HepG2 (cell line): ENCODE results near the gene DCHS2. TPM values are rescaled to one million over a fixed set of nuclear protein-coding genes. Genes with fewer than 3 reads are reported as not detected.

Experiments used
- ATAC-seq: fragments of 200-7000 bp; cut with Tn5 transposase; 3 replicates; pipeline ENCODE4 v1.9.1; 2020; ENCODE audit warnings: mild to moderate bottlenecking, moderate library complexity
- BruUV-seq: library from RNA; stranded (reverse); fragments of 400-500 nt; replicated peaks from 2 replicates; lab custom pipeline; 2021; lab: Mats Ljungman, UMichigan
- CTCF ChIA-PET: fragments of 300-600 bp; formaldehyde crosslinking; extraction: SDS; loops from one replicate; lab custom pipeline; 2021; ENCODE audit warnings: low total read pairs, inconsistent platforms, low intra/inter-chr PET ratio; lab: Yijun Ruan, JAX
- POLR2A ChIA-PET: fragments of 350-600 bp; sonication (Branson Sonifier 250); formaldehyde crosslinking; loops from one replicate; lab custom pipeline; 2020; ENCODE audit warnings: antibody characterized with exemption, inconsistent platforms; lab: Yijun Ruan, JAX
- DNase-seq: peaks from one replicate; pipeline ENCODE4 v3.0.0-alpha.2; 2015; ENCODE audit warnings: low spot score
- FAIRE-seq: peaks from 3 replicates; lab custom pipeline; 2011; peaks lifted over from hg19 to GRCh38; lab: Jason Lieb, UNC
- H2AFZ ChIP-seq: one replicate; pipeline ENCODE4 v1.6.1; 2011; ENCODE audit warnings: low read length, inconsistent platforms
- H3K27ac ChIP-seq: fragments of 300-600 bp; 3 replicates; pipeline ENCODE4 v1.8.0; 2011; ENCODE audit warnings: mixed run types, mild to moderate bottlenecking, mixed read lengths, low read length, inconsistent platforms; ENCODE audit not compliant: insufficient read depth; ENCODE audit errors: extremely low read length
- H3K27me3 ChIP-seq, 2 experiments: fragments of 200-600 bp in 1 of 2; 2 replicates in 1 of 2; 3 replicates in 1 of 2; pipeline versions ENCODE4 v1.6.0 to v1.8.0; 2011; ENCODE audit warnings: low read length in 2 of 2, mild to moderate bottlenecking in 2 of 2, moderate library complexity in 2 of 2, inconsistent platforms in 1 of 2; ENCODE audit not compliant: insufficient read depth in 2 of 2, control insufficient read depth in 1 of 2
- H3K36me3 ChIP-seq, 2 experiments: fragments of 200-600 bp in 1 of 2; replicated peaks in 1 of 2; 2 replicates in 1 of 2; 3 replicates in 1 of 2; pipeline versions ENCODE4 v1.5.1 to v1.8.0; 2011; ENCODE audit warnings: low read length in 2 of 2, inconsistent platforms in 1 of 2; ENCODE audit not compliant: insufficient read depth in 2 of 2, control insufficient read depth in 1 of 2
- H3K4me1 ChIP-seq: 2 replicates; pipeline ENCODE4 v1.5.1; 2012; ENCODE audit warnings: low read length, inconsistent platforms; ENCODE audit not compliant: insufficient read depth
- H3K4me2 ChIP-seq: 2 replicates; pipeline ENCODE4 v1.6.0; 2011; ENCODE audit warnings: low read depth, low read length, inconsistent platforms
- H3K4me3 ChIP-seq, 3 experiments: fragments of 200-600 bp in 1 of 3; sonication (generic), shearing (Covaris generic) in 1 of 3; replicated peaks in 1 of 3; 2 replicates each; pipeline ENCODE4 v1.5.1; 2011 to 2016; ENCODE audit warnings: low read length in 3 of 3, inconsistent platforms in 2 of 3, low read depth in 2 of 3, mild to moderate bottlenecking in 2 of 3, control low read depth in 1 of 3, mixed read lengths in 1 of 3; ENCODE audit not compliant: insufficient read depth in 1 of 3
- H3K79me2 ChIP-seq: one replicate; pipeline ENCODE4 v1.6.1; 2011; ENCODE audit warnings: low read length, inconsistent platforms; ENCODE audit not compliant: insufficient read depth
- H3K9ac ChIP-seq: 2 replicates; pipeline ENCODE4 v1.6.0; 2011; ENCODE audit warnings: mild to moderate bottlenecking, low read depth, low read length, inconsistent platforms; ENCODE audit not compliant: insufficient read depth
- H3K9me3 ChIP-seq: 2 replicates; pipeline ENCODE4 v1.5.1; 2012; ENCODE audit warnings: mild to moderate bottlenecking, low read length
- H4K20me1 ChIP-seq: 2 replicates; pipeline ENCODE4 v1.6.0; 2011; ENCODE audit warnings: inconsistent platforms, mild to moderate bottlenecking, low read length, moderate library complexity; ENCODE audit not compliant: insufficient read depth
- ARID2 ChIP-seq: sonication (generic); formaldehyde crosslinking; IDR thresholded peaks from 2 replicates; pipeline ENCODE4 v1.8.1; 2022; ENCODE audit warnings: mild to moderate bottlenecking, missing genetic modification reagents, borderline replicate concordance
- EP300 ChIP-seq, 3 experiments: sonication (generic) in 1 of 3; formaldehyde crosslinking in 1 of 3; IDR thresholded peaks; 2 replicates each; pipeline versions ENCODE4 v1.5.1 to v1.6.1; 2011 to 2020; ENCODE audit warnings: low read depth in 2 of 3, low read length in 2 of 3, borderline replicate concordance in 1 of 3, improper control_type of control experiment in 1 of 3, mild to moderate bottlenecking in 1 of 3, missing genetic modification reagents in 1 of 3, moderate library complexity in 1 of 3
- HNRNPH1 ChIP-seq: fragments of 200-400 bp; formaldehyde crosslinking; optimal IDR thresholded peaks from 2 replicates; pipeline ENCODE3; 2017; ENCODE audit warnings: mild to moderate bottlenecking, low read depth, low read length
- MTA1 ChIP-seq: sonication (generic); formaldehyde crosslinking; IDR thresholded peaks from 2 replicates; pipeline ENCODE4 v1.4.0; 2020; ENCODE audit warnings: missing genetic modification reagents, mild to moderate bottlenecking, borderline replicate concordance
- NKX3-1 ChIP-seq: sonication (generic); formaldehyde crosslinking; IDR thresholded peaks from 2 replicates; pipeline ENCODE4 v1.5.0; 2020; ENCODE audit warnings: missing genetic modification reagents
- NR2F6 ChIP-seq, 2 experiments: IDR thresholded peaks; 2 replicates each; pipeline ENCODE4 v1.6.1; 2016; ENCODE audit warnings: antibody characterized with exemption in 1 of 2, mild to moderate bottlenecking in 1 of 2
- PHF21A ChIP-seq: sonication (generic); formaldehyde crosslinking; IDR thresholded peaks from 2 replicates; pipeline ENCODE4 v1.5.0; 2020; ENCODE audit warnings: mild to moderate bottlenecking, missing genetic modification reagents
- TARDBP ChIP-seq: sonication (generic); formaldehyde crosslinking; IDR thresholded peaks from 2 replicates; pipeline ENCODE4 v1.8.0; 2022; ENCODE audit warnings: mild to moderate bottlenecking, missing genetic modification reagents
- YEATS2 ChIP-seq: sonication (generic); formaldehyde crosslinking; IDR thresholded peaks from 2 replicates; pipeline ENCODE4 v1.4.0; 2020; ENCODE audit warnings: missing genetic modification reagents, borderline replicate concordance
- ZNF253 ChIP-seq: sonication (generic); formaldehyde crosslinking; IDR thresholded peaks from 2 replicates; pipeline ENCODE4 v1.8.0; 2022; ENCODE audit warnings: mild to moderate bottlenecking, missing genetic modification reagents, borderline replicate concordance
- ZNF430 ChIP-seq: sonication (generic); formaldehyde crosslinking; IDR thresholded peaks from 2 replicates; pipeline ENCODE4 v1.9.0; 2021; ENCODE audit warnings: mild to moderate bottlenecking, missing genetic modification reagents
- ZNF670 ChIP-seq: sonication (generic); formaldehyde crosslinking; IDR thresholded peaks from 2 replicates; pipeline ENCODE4 v1.8.0; 2022; ENCODE audit warnings: mild to moderate bottlenecking, missing genetic modification reagents, borderline replicate concordance
- WGBS: methylation state at CpG from one replicate; pipeline ENCODE4 v1.1.6; 2017; ENCODE audit warnings: low lambda C conversion rate; 5-methylcytosine and 5-hydroxymethylcytosine counted together
- in situ Hi-C: cut with HindIII; loops from 2 replicates; pipeline ENCODE4 v1.10.0; 2017; ENCODE audit warnings: low pct_unique_long_range_greater_than_20kb; ENCODE audit not compliant: extremely low pct_ligation_motif_present
- intact Hi-C: fragments of 100-400 bp; cut with micrococcal nuclease; formaldehyde crosslinking; loops from one replicate; pipeline ENCODE4 v1.10.0; 2022; ENCODE audit not compliant: unreplicated experiment
- polyA plus RNA-seq, 8 experiments: library from polyadenylated mRNA; depleted of rRNA in 3 of 8; stranded (reverse) in 7 of 8; unstranded in 1 of 8; fragments of >200 nt; fragmentation: Illumina TruSeq in 4 of 8; extraction: Trizol in 4 of 8; gene quantifications; 2 replicates each; pipeline versions ENCODE4 v1.2.1 to v1.2.3, GENCODE V29; 2011 to 2016; ENCODE audit warnings: low read depth in 4 of 8, missing spikeins in 1 of 8, mixed read lengths in 1 of 8; ENCODE audit not compliant: insufficient read depth in 1 of 8
- total RNA-seq, 5 experiments: library from RNA; depleted of rRNA; stranded (reverse); fragments of >200 nt; fragmentation: Illumina TruSeq; extraction: Trizol; gene quantifications; 2 replicates each; pipeline ENCODE4 v1.2.3, GENCODE V29; 2016; ENCODE audit warnings: low read depth in 1 of 5
- TF ChIP-seq, protein P1 (sequence below): sonication (generic); formaldehyde crosslinking; IDR thresholded peaks from 2 replicates; pipeline ENCODE4 v1.4.0; 2020; ENCODE audit warnings: mild to moderate bottlenecking, missing genetic modification reagents
- TF ChIP-seq, protein P2 (sequence below): sonication (generic); formaldehyde crosslinking; IDR thresholded peaks from 2 replicates; pipeline ENCODE4 v1.8.1; 2023; ENCODE audit warnings: missing genetic modification reagents, mild to moderate bottlenecking, borderline replicate concordance

DCHS2 gene
- total and polyA plus RNA-seq, 2 of the 13 experiments (the other 11 are each of a cell fraction or from before 2014, with no cell fraction given): 0.03 TPM; not detected in 1

GRCh38 chr4:154527308-154527707 is 35.7 kb upstream of the DCHS2 start:
- no peak for FAIRE-seq

More at GRCh38 chr4:154527308-154527707, 35.7 kb upstream of the DCHS2 start:
- DNase-seq (no peak), ATAC-seq (no peak)
- ChIA-PET CTCF (no interaction called here), POLR2A (no interaction called here)
- no peak for TF ChIP-seq HNRNPH1
- no peak for TF ChIP-seq MTA1
- TF ChIP-seq NKX3-1 (CRISPR knock-in tag): no peak
- no peak for TF ChIP-seq ZNF253
- no peak for TF ChIP-seq ARID2 (CRISPR knock-in tag)
- TF ChIP-seq NR2F6 (IDR thresholded peaks at IDR 0.05): no peak
- no peak for TF ChIP-seq NR2F6 (CRISPR knock-in tag; IDR thresholded peaks at IDR 0.05)
- no peak for TF ChIP-seq EP300 (IDR thresholded peaks at IDR 0.05; ENCODE audit: low read depth in 2 of 2, low read length in 2 of 2)
- no peak for TF ChIP-seq EP300 (CRISPR knock-in tag; IDR thresholded peaks at IDR 0.05; ENCODE audit: borderline replicate concordance)
- TF ChIP-seq, protein P1, sequence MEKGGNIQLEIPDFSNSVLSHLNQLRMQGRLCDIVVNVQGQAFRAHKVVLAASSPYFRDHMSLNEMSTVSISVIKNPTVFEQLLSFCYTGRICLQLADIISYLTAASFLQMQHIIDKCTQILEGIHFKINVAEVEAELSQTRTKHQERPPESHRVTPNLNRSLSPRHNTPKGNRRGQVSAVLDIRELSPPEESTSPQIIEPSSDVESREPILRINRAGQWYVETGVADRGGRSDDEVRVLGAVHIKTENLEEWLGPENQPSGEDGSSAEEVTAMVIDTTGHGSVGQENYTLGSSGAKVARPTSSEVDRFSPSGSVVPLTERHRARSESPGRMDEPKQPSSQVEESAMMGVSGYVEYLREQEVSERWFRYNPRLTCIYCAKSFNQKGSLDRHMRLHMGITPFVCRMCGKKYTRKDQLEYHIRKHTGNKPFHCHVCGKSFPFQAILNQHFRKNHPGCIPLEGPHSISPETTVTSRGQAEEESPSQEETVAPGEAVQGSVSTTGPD (CRISPR knock-in tag): no peak
- no peak for TF ChIP-seq YEATS2 (CRISPR knock-in tag)
- no peak for TF ChIP-seq ZNF430 (CRISPR knock-in tag)
- no peak for TF ChIP-seq ZNF670 (CRISPR knock-in tag)
- TF ChIP-seq, protein P2, sequence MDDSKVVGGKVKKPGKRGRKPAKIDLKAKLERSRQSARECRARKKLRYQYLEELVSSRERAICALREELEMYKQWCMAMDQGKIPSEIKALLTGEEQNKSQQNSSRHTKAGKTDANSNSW (CRISPR knock-in tag): no peak
- no peak for TF ChIP-seq PHF21A (CRISPR knock-in tag)
- no peak for TF ChIP-seq TARDBP (CRISPR knock-in tag)
- intact Hi-C loops: no loop called here
- 69% methylated on average over 4 of the region's 4 CpGs for WGBS
- peaks cover 0 to 3% of the 10 kb centered on the region in 2 experiments; a peak in 1 of 5 replicates for H3K27me3 ChIP-seq
- no peak overlapping the region for H2AFZ ChIP-seq
- no peaks in the 10 kb centered on the region for H3K36me3 ChIP-seq
- H3K79me2 ChIP-seq: no peaks in the 10 kb centered on the region
- no peak overlapping the region for H3K27ac ChIP-seq
- BruUV-seq: no TSS peak
- H3K4me2 ChIP-seq: no peak overlapping the region
- no peak overlapping the region for H3K9ac ChIP-seq
- no peaks in the 10 kb centered on the region for H3K9me3 ChIP-seq
- no peaks in the 10 kb centered on the region for H3K4me1 ChIP-seq
- no peaks in the 10 kb centered on the region for H4K20me1 ChIP-seq
- H3K4me3 ChIP-seq: no peak overlapping the region
- in situ Hi-C loops: no loop called here
